Neural progenitor cell (in vitro differentiated cells): ENCODE measurements around the gene XPR1. TPM values are rescaled to one million over a fixed set of nuclear protein-coding genes. Genes with fewer than 3 reads are reported as not detected.

Experiments used
- DNase-seq: peaks from one replicate; pipeline ENCODE4 v3.0.0-alpha.2; 2016; ENCODE audit warnings: low spot score
- H2AFZ ChIP-seq: fragments of 200-600 bp; sonication (generic); replicated peaks from 2 replicates; pipeline ENCODE4 v1.6.1; 2016; ENCODE audit warnings: antibody characterized with exemption
- H3F3A ChIP-seq: fragments of 200-600 bp; sonication (generic); 2 replicates; pipeline ENCODE4 v1.6.1; 2016; ENCODE audit warnings: antibody characterized with exemption, low read depth
- H3K27ac ChIP-seq: fragments of 200-600 bp; sonication (generic); 2 replicates; pipeline ENCODE4 v1.5.1; 2016; ENCODE audit warnings: mild to moderate bottlenecking
- H3K27me3 ChIP-seq: fragments of 200-600 bp; sonication (generic); 2 replicates; pipeline ENCODE4 v1.6.1; 2016; ENCODE audit warnings: mild to moderate bottlenecking, moderate library complexity
- H3K36me3 ChIP-seq: fragments of 200-600 bp; sonication (generic); 2 replicates; pipeline ENCODE4 v1.5.1; 2016
- H3K4me1 ChIP-seq: fragments of 200-600 bp; sonication (generic); 2 replicates; pipeline ENCODE4 v1.6.1; 2016; ENCODE audit warnings: mixed run types
- H3K4me2 ChIP-seq: fragments of 200-600 bp; sonication (generic); 2 replicates; pipeline ENCODE4 v1.6.1; 2016
- H3K4me3 ChIP-seq: fragments of 200-600 bp; sonication (generic); 2 replicates; pipeline ENCODE4 v1.5.1; 2016
- H3K79me2 ChIP-seq: fragments of 200-600 bp; sonication (generic); 2 replicates; pipeline ENCODE4 v1.6.1; 2016; ENCODE audit warnings: low read depth
- H3K9ac ChIP-seq: fragments of 200-600 bp; sonication (generic); 2 replicates; pipeline ENCODE4 v1.6.1; 2016
- H3K9me3 ChIP-seq: fragments of 200-600 bp; sonication (generic); 2 replicates; pipeline ENCODE4 v1.5.1; 2016; ENCODE audit warnings: low read depth
- H4K20me1 ChIP-seq: fragments of 200-600 bp; sonication (generic); 2 replicates; pipeline ENCODE4 v1.6.1; 2016; ENCODE audit warnings: low read depth
- H3K27ac Mint-ChIP-seq: 3 replicates; pipeline ENCODE4 v1.8.0; 2021; ENCODE audit warnings: mixed read lengths
- H3K27me3 Mint-ChIP-seq: 2 replicates; pipeline ENCODE4 v1.8.0; 2022; ENCODE audit warnings: low read depth, mild to moderate bottlenecking, inconsistent platforms, moderate library complexity, mixed read lengths; ENCODE audit not compliant: insufficient read depth
- H3K36me3 Mint-ChIP-seq: 3 replicates; pipeline ENCODE4 v1.8.0; 2021; ENCODE audit warnings: mixed read lengths
- H3K4me1 Mint-ChIP-seq: 3 replicates; pipeline ENCODE4 v1.8.0; 2021; ENCODE audit warnings: mixed read lengths
- H3K4me3 Mint-ChIP-seq: 3 replicates; pipeline ENCODE4 v1.8.0; 2021; ENCODE audit warnings: mild to moderate bottlenecking, moderate library complexity, mixed read lengths
- H3K9me3 Mint-ChIP-seq: 3 replicates; pipeline ENCODE4 v1.8.0; 2020; ENCODE audit warnings: mixed read lengths
- EZH2 ChIP-seq: fragments of 200-600 bp; sonication (generic); IDR thresholded peaks from 2 replicates; pipeline ENCODE4 v1.6.1; 2017; ENCODE audit warnings: antibody characterized with exemption, mild to moderate bottlenecking, moderate library complexity
- EZH2phosphoT487 ChIP-seq: fragments of 200-600 bp; sonication (generic); IDR thresholded peaks from 2 replicates; pipeline ENCODE4 v1.6.1; 2017; ENCODE audit warnings: antibody characterized with exemption
- total RNA-seq: library from RNA; depleted of rRNA; stranded (reverse); fragments of >200 nt; gene quantifications from 2 replicates; pipeline ENCODE4 v1.2.3, GENCODE V29; 2015; ENCODE audit warnings: low replicate concordance
- TF ChIP-seq, protein P1 (sequence below): fragments of 200-600 bp; sonication (generic); IDR thresholded peaks from 2 replicates; pipeline ENCODE4 v1.5.1; 2017; ENCODE audit warnings: antibody characterized with exemption, mild to moderate bottlenecking

Gene XPR1
- total RNA-seq, 1 donor from 2014 or later = 75.0 TPM

DNA sequence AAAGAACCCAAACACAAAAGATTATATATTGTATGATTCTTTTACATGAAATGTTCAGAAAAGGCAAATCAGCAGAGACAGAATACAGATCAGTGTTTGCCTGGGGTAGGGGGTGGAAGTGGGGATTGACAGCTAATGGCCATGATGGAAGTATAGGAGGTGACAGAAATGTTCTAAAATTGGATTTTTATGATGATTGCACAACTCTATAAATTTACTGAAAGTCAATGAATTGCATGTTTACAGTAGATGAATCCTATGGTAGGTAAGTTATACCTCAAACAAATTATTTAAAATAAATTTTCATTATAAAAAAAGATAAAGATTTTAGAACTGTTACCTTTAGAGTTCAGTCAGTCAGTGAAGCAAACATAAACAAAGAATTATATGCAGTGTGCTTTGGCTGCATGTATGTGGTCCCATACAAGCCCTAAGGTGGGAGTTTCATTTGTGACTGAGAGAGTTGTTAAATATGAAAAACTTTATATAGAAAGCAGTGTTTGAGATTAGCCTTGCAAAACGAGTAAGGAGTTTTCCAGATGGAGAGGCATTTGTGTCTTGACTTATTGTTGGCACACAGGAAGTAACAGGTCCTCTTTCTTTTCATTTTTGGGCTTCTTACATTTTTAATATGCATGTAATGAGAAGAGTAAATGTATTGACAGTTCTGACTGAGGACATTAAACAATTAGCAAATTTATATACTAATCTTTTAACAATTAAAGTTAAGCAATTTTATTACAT is 165.2 kb downstream of the XPR1 start:
- Histone ChIP-seq H3K4me2 (no peak overlapping the region), H3K27ac (no peak overlapping the region), H3K4me1 (no peaks in the 10 kb centered on the region), H4K20me1 (no peaks in the 10 kb centered on the region), H3K9ac (no peak overlapping the region), H3K79me2 (no peaks in the 10 kb centered on the region), H2AFZ (no peak overlapping the region), H3K4me3 (no peak overlapping the region), H3F3A (no peaks in the 10 kb centered on the region), H3K36me3 (no peaks in the 10 kb centered on the region), H3K27me3 (no peaks in the 10 kb centered on the region), H3K9me3 (no peaks in the 10 kb centered on the region)
- Mint-ChIP-seq H3K27ac (no peak overlapping the region), H3K4me3 (no peak overlapping the region), H3K9me3 (no peaks in the 10 kb centered on the region), H3K4me1 (no peaks in the 10 kb centered on the region), H3K27me3 (no peaks in the 10 kb centered on the region), H3K36me3 (peaks cover 1% of the 10 kb centered on the region)
- no peak for TF ChIP-seq EZH2phosphoT487
- no peak for TF ChIP-seq EZH2
- TF ChIP-seq, protein P1, sequence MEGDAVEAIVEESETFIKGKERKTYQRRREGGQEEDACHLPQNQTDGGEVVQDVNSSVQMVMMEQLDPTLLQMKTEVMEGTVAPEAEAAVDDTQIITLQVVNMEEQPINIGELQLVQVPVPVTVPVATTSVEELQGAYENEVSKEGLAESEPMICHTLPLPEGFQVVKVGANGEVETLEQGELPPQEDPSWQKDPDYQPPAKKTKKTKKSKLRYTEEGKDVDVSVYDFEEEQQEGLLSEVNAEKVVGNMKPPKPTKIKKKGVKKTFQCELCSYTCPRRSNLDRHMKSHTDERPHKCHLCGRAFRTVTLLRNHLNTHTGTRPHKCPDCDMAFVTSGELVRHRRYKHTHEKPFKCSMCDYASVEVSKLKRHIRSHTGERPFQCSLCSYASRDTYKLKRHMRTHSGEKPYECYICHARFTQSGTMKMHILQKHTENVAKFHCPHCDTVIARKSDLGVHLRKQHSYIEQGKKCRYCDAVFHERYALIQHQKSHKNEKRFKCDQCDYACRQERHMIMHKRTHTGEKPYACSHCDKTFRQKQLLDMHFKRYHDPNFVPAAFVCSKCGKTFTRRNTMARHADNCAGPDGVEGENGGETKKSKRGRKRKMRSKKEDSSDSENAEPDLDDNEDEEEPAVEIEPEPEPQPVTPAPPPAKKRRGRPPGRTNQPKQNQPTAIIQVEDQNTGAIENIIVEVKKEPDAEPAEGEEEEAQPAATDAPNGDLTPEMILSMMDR = no peak
- no peak for DNase-seq

DNA sequence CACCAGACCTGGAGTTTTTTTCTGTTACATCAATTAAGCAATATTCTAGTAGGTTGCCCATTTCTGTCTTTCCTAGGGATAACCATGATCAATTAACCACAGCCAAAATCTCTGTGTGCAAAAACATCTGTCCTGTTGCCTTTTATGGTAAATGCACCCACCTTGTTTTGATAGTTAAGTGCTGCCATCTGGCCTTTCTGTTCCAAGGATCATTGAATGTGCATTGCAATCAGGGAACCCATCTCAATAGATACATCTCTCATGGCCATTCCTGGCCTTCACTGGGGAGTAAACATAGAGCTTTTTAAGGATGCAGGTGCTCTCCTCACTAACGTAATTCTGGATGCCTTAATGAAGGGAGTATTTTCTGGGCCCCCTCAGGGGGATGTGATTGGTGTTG is 169.1 kb downstream of the XPR1 start:
- no peaks in the 10 kb centered on the region for H3K9me3 Mint-ChIP-seq

DNA sequence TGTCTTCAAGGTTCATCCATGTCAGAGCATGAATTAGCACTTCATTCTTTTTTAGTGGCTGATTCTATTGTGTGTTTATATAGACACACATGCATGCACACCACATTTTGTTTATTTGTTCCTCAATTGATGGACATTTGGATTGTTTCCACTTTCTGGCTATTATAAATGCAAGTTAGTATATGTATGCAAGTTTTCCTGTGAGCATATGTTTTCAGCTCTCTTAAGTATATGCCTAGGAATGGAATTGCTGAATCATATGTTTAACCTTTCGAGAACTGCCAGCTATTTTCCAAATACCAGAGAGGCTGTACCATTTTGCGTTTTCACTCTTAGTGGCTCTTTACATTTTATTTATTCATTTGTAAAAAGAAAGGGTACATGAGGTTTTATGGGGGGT is 171.0 kb downstream of the XPR1 start:
- no peak for DNase-seq
- TF ChIP-seq EZH2phosphoT487 = no peak
- TF ChIP-seq, protein P1 = no peak
- TF ChIP-seq EZH2 = no peak
- Histone ChIP-seq H4K20me1 (no peaks in the 10 kb centered on the region), H3K9me3 (no peaks in the 10 kb centered on the region), H2AFZ (no peak overlapping the region), H3K27ac (no peak overlapping the region), H3K9ac (no peak overlapping the region), H3K4me2 (no peak overlapping the region), H3K36me3 (no peaks in the 10 kb centered on the region), H3K4me1 (no peaks in the 10 kb centered on the region), H3K27me3 (no peaks in the 10 kb centered on the region), H3K4me3 (no peak overlapping the region), H3F3A (no peaks in the 10 kb centered on the region), H3K79me2 (no peaks in the 10 kb centered on the region)
- H3K9me3 Mint-ChIP-seq = peaks cover 1% of the 10 kb centered on the region
- H3K4me1 Mint-ChIP-seq = no peaks in the 10 kb centered on the region
- no peak overlapping the region for H3K4me3 Mint-ChIP-seq
- peaks cover 14% of the 10 kb centered on the region for H3K36me3 Mint-ChIP-seq
- H3K27ac Mint-ChIP-seq = no peak overlapping the region
- H3K27me3 Mint-ChIP-seq = no peaks in the 10 kb centered on the region

More for the DNA sequence above, 169.1 kb downstream of the XPR1 start:
- H3K79me2 ChIP-seq = no peaks in the 10 kb centered on the region
- H3K9me3 ChIP-seq = no peaks in the 10 kb centered on the region
- no peak overlapping the region for H3K4me3 Mint-ChIP-seq
- H3K4me1 Mint-ChIP-seq = no peaks in the 10 kb centered on the region
- peaks cover 2% of the 10 kb centered on the region for H3K36me3 Mint-ChIP-seq
- TF ChIP-seq, protein P1 = no peak
- H3K36me3 ChIP-seq = no peaks in the 10 kb centered on the region
- no peak overlapping the region for H2AFZ ChIP-seq
- no peak overlapping the region for H3K9ac ChIP-seq
- no peak overlapping the region for H3K27ac Mint-ChIP-seq
- H3K4me3 ChIP-seq = no peak overlapping the region
- H3K27me3 ChIP-seq = no peaks in the 10 kb centered on the region
- H4K20me1 ChIP-seq = no peaks in the 10 kb centered on the region
- no peak for DNase-seq
- H3K27ac ChIP-seq = no peak overlapping the region
- H3K27me3 Mint-ChIP-seq = no peaks in the 10 kb centered on the region
- no peaks in the 10 kb centered on the region for H3K4me1 ChIP-seq
- H3K4me2 ChIP-seq = no peak overlapping the region
- no peaks in the 10 kb centered on the region for H3F3A ChIP-seq
